ENCODE measurements around the gene ARID3A.

Gene ARID3A

DNA sequence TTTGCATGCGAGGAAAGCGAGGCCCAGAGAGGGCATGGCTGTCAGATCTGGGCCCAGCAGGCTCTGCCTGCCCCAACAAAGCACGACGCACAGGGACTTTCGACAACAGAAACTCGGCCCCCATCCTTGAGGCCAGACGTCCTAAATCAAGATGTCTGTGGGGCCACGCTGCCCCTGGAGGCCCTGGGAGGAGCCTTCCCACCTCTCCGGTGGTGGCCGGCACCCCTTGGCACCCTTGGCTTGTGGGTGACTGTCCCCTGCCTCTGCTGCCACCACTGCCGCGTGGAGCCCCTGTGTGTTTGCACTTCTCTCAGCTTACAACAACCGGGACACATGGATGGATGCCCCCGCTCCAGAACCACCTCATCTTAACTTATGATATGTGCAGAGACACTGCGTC is 62.7 kb downstream of the ARID3A start:
- TF ChIP-seq Cebpa-rat (IDR thresholded peaks at IDR 0.05): no peak
- peak overlapping the region in 8 of 11 experiments; percentile 4 to 59 (median 26); a peak in 7 of 22 replicates for H3K4me2 ChIP-seq
- H3K36me3 ChIP-seq: peaks cover 41 to 73% (median 67%) of the 10 kb centered on the region in 11 experiments
- 0 out of 22 replicates have a peak, but pooled peaks cover 0 to 5% (median 0%) of the 10 kb centered on the region in 11 experiments for H3K9me3 ChIP-seq (replicated peaks in 1 of 11)
- no peaks in the 10 kb centered on the region for H3K27me3 ChIP-seq
- H3K9ac ChIP-seq: peak overlapping the region in 4 of 11 experiments; percentile 8 to 45 (median 22); a peak in 5 of 22 replicates
- H3K4me3 ChIP-seq: no peak overlapping the region
- H3K4me1 ChIP-seq: peaks cover 19 to 45% (median 34%) of the 10 kb centered on the region in 10 experiments
- H4K20me1 ChIP-seq: peaks cover 0 to 79% (median 47%) of the 10 kb centered on the region in 11 experiments; a peak in 19 of 22 replicates
- H3K27ac ChIP-seq: no peak overlapping the region

DNA sequence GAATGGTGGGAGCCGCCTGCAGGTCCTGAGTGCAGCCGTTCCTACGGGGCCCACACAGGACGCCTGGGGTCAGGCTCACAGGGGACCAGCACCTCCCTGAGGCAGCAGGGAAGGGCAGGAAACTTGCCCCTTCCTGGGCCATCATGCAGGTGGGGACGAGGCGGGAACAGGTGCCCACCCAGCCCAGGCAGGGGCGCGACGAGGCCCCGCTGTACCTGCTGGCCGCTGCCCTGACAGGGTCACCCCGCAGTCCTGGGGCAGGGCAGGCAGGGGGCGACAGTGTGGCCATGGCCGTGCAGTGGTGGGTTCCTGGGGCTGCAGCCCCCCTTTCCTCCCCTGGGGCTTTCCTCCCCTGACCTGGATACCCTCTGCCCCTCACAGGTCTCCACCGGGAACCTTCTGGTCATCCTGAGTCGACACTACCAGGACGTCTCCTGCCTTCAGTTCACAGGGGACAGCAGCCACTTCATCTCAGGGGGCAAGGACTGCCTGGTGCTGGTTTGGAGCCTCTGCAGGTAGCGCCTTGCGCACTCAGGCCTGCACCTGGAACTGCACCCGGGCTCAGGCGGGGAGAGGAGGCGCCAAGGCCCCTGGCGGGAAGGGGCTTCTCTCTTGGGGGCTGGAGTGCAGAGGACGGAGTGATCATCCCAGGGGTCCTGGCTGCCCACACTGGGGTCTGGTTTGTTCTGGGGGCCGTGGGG is 63.7 kb downstream of the ARID3A start:
- H3K9ac ChIP-seq: peak overlapping the region in 1 of 11 experiments; percentile 4; a peak in 1 of 22 replicates
- 0 out of 22 replicates have a peak, but pooled peaks cover 0 to 5% (median 0%) of the 10 kb centered on the region in 11 experiments for H3K9me3 ChIP-seq (replicated peaks in 1 of 11)
- no peak for TF ChIP-seq Cebpa-rat (IDR thresholded peaks at IDR 0.05)
- no peak overlapping the region for H3K27ac ChIP-seq
- peak overlapping the region; percentile 22 to 59 (median 35); a peak in 16 of 22 replicates for H3K4me2 ChIP-seq
- H3K36me3 ChIP-seq: peaks cover 46 to 83% (median 77%) of the 10 kb centered on the region in 11 experiments
- peaks cover 0 to 6% (median 2%) of the 10 kb centered on the region in 11 experiments; a peak in 14 of 22 replicates for H3K27me3 ChIP-seq
- H3K4me1 ChIP-seq: peaks cover 14 to 47% (median 31%) of the 10 kb centered on the region in 10 experiments
- H4K20me1 ChIP-seq: peaks cover 0 to 89% (median 56%) of the 10 kb centered on the region in 11 experiments; a peak in 19 of 22 replicates
- H3K4me3 ChIP-seq: no peak overlapping the region

DNA sequence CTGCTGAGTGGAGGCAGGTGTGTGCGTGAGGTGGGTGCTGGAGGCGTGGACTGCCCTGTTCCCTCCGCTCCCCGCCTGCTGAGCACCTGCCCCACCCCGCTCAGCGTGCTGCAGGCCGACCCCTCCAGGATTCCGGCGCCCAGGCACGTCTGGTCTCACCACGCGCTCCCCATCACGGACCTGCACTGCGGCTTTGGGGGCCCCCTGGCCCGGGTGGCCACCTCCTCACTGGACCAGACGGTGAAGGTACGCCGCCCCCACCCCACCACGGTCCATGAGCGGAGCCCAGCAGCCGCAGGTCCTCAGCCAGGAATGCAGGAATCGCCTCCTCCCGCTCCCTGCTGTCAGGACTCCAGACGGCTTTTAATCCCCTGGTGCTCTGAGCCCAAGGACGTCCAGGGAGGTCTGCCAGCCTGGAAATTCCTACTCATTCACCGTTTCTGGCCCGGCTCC is 64.3 kb downstream of the ARID3A start:
- no peak overlapping the region for H3K4me3 ChIP-seq
- H3K36me3 ChIP-seq: peaks cover 47 to 88% (median 81%) of the 10 kb centered on the region in 11 experiments
- H3K27ac ChIP-seq: no peak overlapping the region
- no peak overlapping the region for H3K4me2 ChIP-seq
- no peak for TF ChIP-seq Cebpa-rat (IDR thresholded peaks at IDR 0.05)
- H3K4me1 ChIP-seq: peaks cover 9 to 48% (median 31%) of the 10 kb centered on the region in 10 experiments
- H3K27me3 ChIP-seq: peaks cover 5 to 12% (median 9%) of the 10 kb centered on the region in 11 experiments; a peak in 21 of 22 replicates
- H3K9ac ChIP-seq: 0 out of 22 replicates have a peak overlapping the region, but pooled peaks of 1 of the 11 experiments have one; percentile 4
- H3K9me3 ChIP-seq (replicated peaks in 1 of 11): 0 out of 22 replicates have a peak, but pooled peaks cover 0 to 5% (median 0%) of the 10 kb centered on the region in 11 experiments
- H4K20me1 ChIP-seq: peaks cover 0 to 92% (median 60%) of the 10 kb centered on the region in 11 experiments; a peak in 21 of 22 replicates

DNA sequence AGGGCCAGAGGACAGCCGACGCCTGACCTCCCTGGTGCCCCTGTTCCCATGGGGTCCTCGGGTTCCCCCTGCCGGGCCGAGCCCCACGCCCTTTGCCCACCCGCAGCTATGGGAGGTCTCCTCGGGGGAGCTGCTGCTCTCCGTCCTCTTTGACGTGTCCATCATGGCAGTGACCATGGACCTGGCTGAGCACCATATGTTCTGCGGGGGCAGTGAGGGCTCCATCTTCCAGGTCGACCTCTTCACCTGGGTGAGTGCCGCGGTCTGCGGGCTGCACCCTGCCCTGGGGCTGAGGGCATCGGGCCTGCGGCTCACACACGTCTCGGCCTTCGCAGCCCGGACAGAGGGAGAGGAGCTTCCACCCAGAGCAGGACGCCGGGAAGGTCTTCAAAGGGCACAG is 64.9 kb downstream of the ARID3A start:
- no peak overlapping the region for H3K27ac ChIP-seq
- peaks cover 47 to 90% (median 78%) of the 10 kb centered on the region in 11 experiments for H3K36me3 ChIP-seq
- H3K27me3 ChIP-seq: peaks cover 11 to 18% (median 15%) of the 10 kb centered on the region in 11 experiments
- H3K4me3 ChIP-seq: no peak overlapping the region
- no peak overlapping the region for H3K4me2 ChIP-seq
- no peak overlapping the region for H3K9ac ChIP-seq
- peaks cover 5 to 46% (median 30%) of the 10 kb centered on the region in 10 experiments; a peak in 18 of 20 replicates for H3K4me1 ChIP-seq
- H4K20me1 ChIP-seq: peaks cover 0 to 92% (median 63%) of the 10 kb centered on the region in 11 experiments; a peak in 21 of 22 replicates
- TF ChIP-seq Cebpa-rat (IDR thresholded peaks at IDR 0.05): no peak
- 0 out of 22 replicates have a peak, but pooled peaks cover 0 to 5% (median 0%) of the 10 kb centered on the region in 11 experiments for H3K9me3 ChIP-seq (replicated peaks in 1 of 11)

DNA sequence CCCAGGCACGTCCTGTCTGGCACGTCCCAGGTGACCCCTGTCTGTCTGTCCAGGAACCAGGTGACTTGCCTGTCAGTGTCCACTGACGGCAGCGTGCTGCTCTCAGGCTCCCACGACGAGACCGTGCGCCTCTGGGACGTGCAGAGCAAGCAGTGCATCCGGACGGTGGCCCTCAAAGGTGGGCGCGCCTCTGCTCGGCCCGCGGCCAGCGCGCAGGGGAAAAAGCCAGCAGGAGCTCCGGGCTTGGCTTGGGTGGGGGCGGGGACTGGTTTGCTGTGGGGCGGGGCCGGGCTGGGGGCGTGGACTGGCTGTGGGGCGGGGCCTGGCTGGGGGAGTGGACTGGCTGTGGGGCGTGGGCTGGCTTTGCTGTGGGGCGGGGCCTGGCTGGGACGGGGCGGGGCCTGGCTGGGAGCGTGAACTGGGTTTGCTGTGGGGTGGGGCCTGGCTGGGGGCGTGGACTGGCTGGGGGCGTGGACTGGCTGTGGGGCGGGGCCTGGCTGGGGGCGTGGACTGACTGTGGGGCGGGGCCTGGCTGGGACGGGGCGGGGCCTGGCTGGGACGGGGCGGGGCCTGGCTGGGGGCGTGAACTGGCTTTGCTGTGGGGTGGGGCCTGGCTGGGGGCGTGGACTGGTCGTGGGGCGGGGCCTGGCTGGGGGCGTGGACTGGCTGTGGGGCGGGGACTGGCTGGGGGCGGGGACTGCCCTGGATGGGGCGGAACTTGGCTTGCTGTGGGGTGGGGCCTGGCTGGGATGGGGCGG is 65.5 kb downstream of the ARID3A start:
- H3K4me2 ChIP-seq: no peak overlapping the region
- no peak for TF ChIP-seq Cebpa-rat (IDR thresholded peaks at IDR 0.05)
- no peak overlapping the region for H3K4me3 ChIP-seq
- no peak overlapping the region for H3K9ac ChIP-seq
- H3K27ac ChIP-seq: no peak overlapping the region
- H4K20me1 ChIP-seq: peaks cover 0 to 92% (median 67%) of the 10 kb centered on the region in 11 experiments; a peak in 21 of 22 replicates
- peaks cover 45 to 84% (median 72%) of the 10 kb centered on the region in 11 experiments for H3K36me3 ChIP-seq
- peaks cover 10 to 49% (median 36%) of the 10 kb centered on the region in 10 experiments for H3K4me1 ChIP-seq
- H3K27me3 ChIP-seq: peaks cover 17 to 24% (median 21%) of the 10 kb centered on the region in 11 experiments
- H3K9me3 ChIP-seq (replicated peaks in 1 of 11): 0 out of 22 replicates have a peak, but pooled peaks cover 0 to 5% (median 0%) of the 10 kb centered on the region in 11 experiments

DNA sequence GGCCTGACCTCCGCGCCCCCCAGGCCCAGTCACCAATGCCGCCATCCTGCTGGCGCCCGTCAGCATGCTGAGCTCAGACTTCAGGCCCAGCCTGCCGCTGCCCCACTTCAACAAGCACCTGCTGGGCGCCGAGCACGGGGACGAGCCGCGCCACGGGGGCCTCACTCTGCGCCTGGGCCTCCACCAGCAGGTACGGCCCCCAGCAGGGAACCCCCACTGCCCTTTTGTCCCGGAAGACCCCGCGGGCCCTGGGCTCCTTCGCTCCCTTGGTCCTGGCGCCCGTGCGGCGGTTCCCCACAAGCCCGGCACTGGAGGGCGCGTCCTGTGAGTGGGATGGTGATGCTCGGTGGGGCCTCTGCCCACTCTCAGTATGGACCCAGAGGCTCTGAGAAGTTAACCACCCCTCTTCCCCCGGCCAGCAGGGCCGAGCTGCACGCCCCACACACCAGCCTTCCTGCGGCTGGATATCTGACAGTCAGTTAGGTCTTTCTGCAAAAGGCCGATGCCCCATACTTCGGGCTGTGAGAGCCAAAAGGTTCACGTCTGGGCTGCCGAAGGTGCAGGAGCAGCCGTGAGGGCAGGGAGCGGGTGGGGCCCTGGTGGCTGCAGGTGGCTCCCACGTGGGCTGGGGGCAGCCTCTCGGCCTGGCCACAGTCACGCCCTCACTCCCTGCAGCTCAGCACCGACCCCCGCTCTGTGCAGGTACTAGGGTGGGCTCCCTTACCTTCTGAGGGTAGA is 66.3 kb downstream of the ARID3A start:
- H3K27me3 ChIP-seq: peaks cover 25 to 31% (median 28%) of the 10 kb centered on the region in 11 experiments
- peaks cover 37 to 76% (median 64%) of the 10 kb centered on the region in 11 experiments for H3K36me3 ChIP-seq
- TF ChIP-seq Cebpa-rat (IDR thresholded peaks at IDR 0.05): no peak
- no peak overlapping the region for H3K4me3 ChIP-seq
- H3K4me2 ChIP-seq: no peak overlapping the region
- H3K9me3 ChIP-seq (replicated peaks in 1 of 11): 0 out of 22 replicates have a peak, but pooled peaks cover 0 to 5% (median 0%) of the 10 kb centered on the region in 11 experiments
- H3K9ac ChIP-seq: no peak overlapping the region
- H3K4me1 ChIP-seq: peaks cover 13 to 51% (median 39%) of the 10 kb centered on the region in 10 experiments
- H4K20me1 ChIP-seq: peaks cover 0 to 91% (median 70%) of the 10 kb centered on the region in 11 experiments; a peak in 21 of 22 replicates
- H3K27ac ChIP-seq: no peak overlapping the region

DNA sequence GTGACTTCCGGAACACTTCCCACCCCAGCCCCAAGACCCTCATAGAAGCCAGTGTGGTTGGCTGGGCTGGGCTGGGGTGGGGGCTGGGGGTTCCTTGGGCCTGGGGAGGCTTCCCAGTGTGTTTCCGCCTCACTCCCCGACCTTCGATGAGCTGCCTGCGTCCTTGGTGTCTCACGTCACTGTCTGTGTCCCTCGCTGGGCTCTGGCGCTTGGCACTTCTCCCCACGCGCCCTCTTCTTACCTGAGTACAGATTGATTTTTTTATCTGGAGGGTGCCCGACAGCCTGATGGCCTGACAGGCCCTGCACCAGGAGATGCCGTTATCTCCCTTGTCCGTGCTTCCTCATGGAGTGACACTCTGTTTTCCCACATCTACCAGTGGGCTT is 66.8 kb downstream of the ARID3A start:
- peaks cover 30 to 37% (median 34%) of the 10 kb centered on the region in 11 experiments for H3K27me3 ChIP-seq
- no peak overlapping the region for H3K27ac ChIP-seq
- peaks cover 0 to 87% (median 70%) of the 10 kb centered on the region in 11 experiments; a peak in 21 of 22 replicates for H4K20me1 ChIP-seq
- H3K4me3 ChIP-seq: no peak overlapping the region
- peaks cover 32 to 70% (median 59%) of the 10 kb centered on the region in 11 experiments for H3K36me3 ChIP-seq
- H3K4me1 ChIP-seq: peaks cover 13 to 47% (median 39%) of the 10 kb centered on the region in 10 experiments
- no peak overlapping the region for H3K9ac ChIP-seq
- no peak overlapping the region for H3K4me2 ChIP-seq
- H3K9me3 ChIP-seq (replicated peaks in 1 of 11): 0 out of 22 replicates have a peak, but pooled peaks cover 0 to 5% (median 0%) of the 10 kb centered on the region in 11 experiments
- no peak for TF ChIP-seq Cebpa-rat (IDR thresholded peaks at IDR 0.05)
